ENCODE results near the gene RAB11FIP3.
A peak's percentile ranks its signal among the peaks of the same experiment; 100 is the strongest.

GRCh38 chr16:397736-398332, 27.6 kb upstream of the RAB11FIP3 start:
- TF ChIP-seq ATF3 (IDR thresholded peaks at IDR 0.05) (no peak), POLR2AphosphoS5 (IDR thresholded peaks at IDR 0.05; ENCODE audit: low read depth, low read length) (no peak), SRF (IDR thresholded peaks at IDR 0.05; ENCODE audit: low read depth) (no peak), REST (IDR thresholded peaks at IDR 0.05; ENCODE audit: low read depth) (no peak), POLR2A (IDR thresholded peaks at IDR 0.05; ENCODE audit: borderline replicate concordance, extremely low read depth, insufficient read depth, insufficient read length) (no peak), CTCF (IDR thresholded peaks at IDR 0.05 in 2 of 3, conservative IDR thresholded peaks at IDR 0.05 in 1 of 3; ENCODE audit: borderline replicate concordance in 1 of 3, insufficient read depth in 1 of 3, low read depth in 2 of 3, low read length in 2 of 3) (peak in 2 of 3 experiments; percentile 33 to 35; a peak in 4 of 6 replicates), ZBTB33 (IDR thresholded peaks at IDR 0.05; ENCODE audit: extremely low read depth, insufficient replicate concordance, low read length) (no peak), SP1 (IDR thresholded peaks at IDR 0.05; ENCODE audit: low read depth) (no peak), ZNF274 (IDR thresholded peaks at IDR 0.05; ENCODE audit: low read depth, low read length) (no peak), FOSL1 (IDR thresholded peaks at IDR 0.05; ENCODE audit: low read depth) (no peak), MAX (IDR thresholded peaks at IDR 0.05) (no peak), EZH2 (IDR thresholded peaks at IDR 0.05) (no peak)
